Astrocyte (in vitro differentiated cells and primary cell): ENCODE results near the gene SLC4A1.

Experiments used
- EZH2 ChIP-seq: IDR thresholded peaks from 2 replicates; pipeline ENCODE4 v1.6.1; 2012; ENCODE audit warnings: mild to moderate bottlenecking, low read length, inconsistent platforms; ENCODE audit not compliant: insufficient read depth
- TF ChIP-seq, protein P1 (sequence below): IDR thresholded peaks from 2 replicates; pipeline ENCODE4 v1.5.1; 2011; ENCODE audit warnings: low read depth, mild to moderate bottlenecking, inconsistent platforms, low read length, moderate library complexity; ENCODE audit not compliant: insufficient read depth

DNA sequence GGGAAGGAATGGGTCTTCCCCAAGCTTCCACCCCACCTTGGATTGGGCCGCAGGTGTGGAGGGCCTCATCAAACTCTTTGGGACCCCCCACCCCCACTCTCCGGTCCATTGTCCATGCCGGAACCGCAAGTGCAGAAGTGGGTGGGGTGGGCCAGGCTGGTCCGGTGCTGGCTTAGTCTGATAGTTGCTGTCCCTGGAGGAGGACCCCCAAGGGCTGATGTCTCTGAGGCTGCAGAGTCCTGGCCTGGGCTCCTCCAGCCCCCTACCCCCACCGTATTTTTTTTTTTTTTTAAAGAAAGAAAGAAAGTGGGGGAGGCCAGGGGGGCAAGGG is 61.1 kb downstream of the SLC4A1 start:
- no peak for TF ChIP-seq EZH2
- TF ChIP-seq, protein P1, sequence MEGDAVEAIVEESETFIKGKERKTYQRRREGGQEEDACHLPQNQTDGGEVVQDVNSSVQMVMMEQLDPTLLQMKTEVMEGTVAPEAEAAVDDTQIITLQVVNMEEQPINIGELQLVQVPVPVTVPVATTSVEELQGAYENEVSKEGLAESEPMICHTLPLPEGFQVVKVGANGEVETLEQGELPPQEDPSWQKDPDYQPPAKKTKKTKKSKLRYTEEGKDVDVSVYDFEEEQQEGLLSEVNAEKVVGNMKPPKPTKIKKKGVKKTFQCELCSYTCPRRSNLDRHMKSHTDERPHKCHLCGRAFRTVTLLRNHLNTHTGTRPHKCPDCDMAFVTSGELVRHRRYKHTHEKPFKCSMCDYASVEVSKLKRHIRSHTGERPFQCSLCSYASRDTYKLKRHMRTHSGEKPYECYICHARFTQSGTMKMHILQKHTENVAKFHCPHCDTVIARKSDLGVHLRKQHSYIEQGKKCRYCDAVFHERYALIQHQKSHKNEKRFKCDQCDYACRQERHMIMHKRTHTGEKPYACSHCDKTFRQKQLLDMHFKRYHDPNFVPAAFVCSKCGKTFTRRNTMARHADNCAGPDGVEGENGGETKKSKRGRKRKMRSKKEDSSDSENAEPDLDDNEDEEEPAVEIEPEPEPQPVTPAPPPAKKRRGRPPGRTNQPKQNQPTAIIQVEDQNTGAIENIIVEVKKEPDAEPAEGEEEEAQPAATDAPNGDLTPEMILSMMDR: no peak
